Stomach smooth muscle (tissue), 2 donors: ENCODE results near the gene CDHR2.
"Not testable (repeated sequence)": the region's sequence is repeated elsewhere in the genome, so short reads cannot be mapped to it uniquely, and the experiment has no call there.

Experiments used
- H3K27ac ChIP-seq: one replicate; pipeline ENCODE4 v1.7.0; 2013; ENCODE audit warnings: mild to moderate bottlenecking, low read length, inconsistent platforms
- H3K27me3 ChIP-seq, 2 donors: one replicate each; pipeline ENCODE4 v1.7.0; 2013; ENCODE audit warnings: low read length in 2 of 2; ENCODE audit not compliant: insufficient read depth in 2 of 2, control insufficient read depth in 1 of 2
- H3K36me3 ChIP-seq, 2 donors: one replicate each; pipeline ENCODE4 v1.7.0; 2013; ENCODE audit warnings: low read length in 2 of 2; ENCODE audit not compliant: control insufficient read depth in 2 of 2, insufficient read depth in 2 of 2
- H3K4me1 ChIP-seq: one replicate; pipeline ENCODE4 v1.7.0; 2013; ENCODE audit warnings: low read length; ENCODE audit not compliant: control insufficient read depth, insufficient read depth
- H3K4me3 ChIP-seq, 2 donors: one replicate each; pipeline ENCODE4 v1.7.0; 2013; ENCODE audit warnings: low read length in 2 of 2
- H3K9ac ChIP-seq, 2 donors: one replicate each; pipeline ENCODE4 v1.7.0; 2013; ENCODE audit warnings: low read length in 2 of 2, mild to moderate bottlenecking in 1 of 2
- H3K9me3 ChIP-seq, 2 donors: one replicate each; pipeline ENCODE4 v1.7.0; 2013; ENCODE audit warnings: low read length in 2 of 2; ENCODE audit not compliant: control insufficient read depth in 2 of 2
- donor health status: healthy.
- donor health status: Pancreatic carcinoma.

The CDHR2 gene

DNA sequence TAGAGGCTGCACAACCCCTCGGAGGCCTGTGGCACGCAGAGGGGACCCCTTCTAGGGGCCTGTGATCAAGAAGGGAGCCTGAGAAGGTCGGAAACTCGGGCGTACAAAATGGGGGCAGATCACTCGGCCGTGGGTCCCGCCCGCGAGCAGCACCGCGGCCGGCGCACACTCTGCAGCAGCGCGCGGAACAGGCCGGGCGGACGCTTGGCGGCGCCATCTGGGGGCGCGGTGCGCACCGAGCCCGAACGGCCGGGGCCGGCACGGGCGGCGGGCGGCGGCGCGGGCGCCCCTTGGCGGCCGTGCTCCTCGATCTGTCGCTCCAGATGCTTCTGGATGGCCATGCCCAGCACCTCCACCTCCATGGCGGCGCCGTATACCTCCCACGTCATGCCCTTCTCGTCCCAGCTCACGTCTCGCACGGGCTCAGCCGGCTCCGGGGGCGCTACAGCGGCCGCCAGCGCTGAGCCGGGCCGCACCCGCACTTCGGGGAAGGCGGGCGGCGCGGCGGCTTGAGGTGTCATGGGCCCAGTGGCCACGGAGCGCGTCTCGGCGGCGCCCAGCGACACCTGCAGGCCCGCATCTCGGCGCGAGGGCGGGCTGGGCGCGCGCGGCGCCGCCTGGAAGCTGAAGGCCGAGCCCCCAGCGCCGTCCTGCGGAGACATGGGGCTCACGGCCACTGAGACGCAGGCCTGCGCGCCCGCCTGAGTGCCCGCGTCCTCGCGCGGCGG is 47.7 kb downstream of the CDHR2 start:
- Histone ChIP-seq H3K27me3 (peaks cover 12% of the 10 kb centered on the region in 2 donors), H3K4me3 (peak overlapping the region; percentile 25 to 61), H3K36me3 (no peaks in the 10 kb centered on the region), H3K27ac (no peak overlapping the region), H3K4me1 (peaks cover 9% of the 10 kb centered on the region), H3K9ac (no peak overlapping the region), H3K9me3 (no peaks in the 10 kb centered on the region)

- Histone ChIP-seq H3K4me1 (peaks cover 9% of the 10 kb centered on the region), H3K4me3 (peak overlapping the region in 1 of 2 donors; percentile 61), H3K36me3 (no peaks in the 10 kb centered on the region), H3K27me3 (peaks cover 12% of the 10 kb centered on the region in 2 donors), H3K9me3 (no peaks in the 10 kb centered on the region), H3K9ac (no peak overlapping the region), H3K27ac (no peak overlapping the region)
Observed at GRCh38 chr5:176597417-176598389, 48.6 kb downstream of the CDHR2 start.

DNA sequence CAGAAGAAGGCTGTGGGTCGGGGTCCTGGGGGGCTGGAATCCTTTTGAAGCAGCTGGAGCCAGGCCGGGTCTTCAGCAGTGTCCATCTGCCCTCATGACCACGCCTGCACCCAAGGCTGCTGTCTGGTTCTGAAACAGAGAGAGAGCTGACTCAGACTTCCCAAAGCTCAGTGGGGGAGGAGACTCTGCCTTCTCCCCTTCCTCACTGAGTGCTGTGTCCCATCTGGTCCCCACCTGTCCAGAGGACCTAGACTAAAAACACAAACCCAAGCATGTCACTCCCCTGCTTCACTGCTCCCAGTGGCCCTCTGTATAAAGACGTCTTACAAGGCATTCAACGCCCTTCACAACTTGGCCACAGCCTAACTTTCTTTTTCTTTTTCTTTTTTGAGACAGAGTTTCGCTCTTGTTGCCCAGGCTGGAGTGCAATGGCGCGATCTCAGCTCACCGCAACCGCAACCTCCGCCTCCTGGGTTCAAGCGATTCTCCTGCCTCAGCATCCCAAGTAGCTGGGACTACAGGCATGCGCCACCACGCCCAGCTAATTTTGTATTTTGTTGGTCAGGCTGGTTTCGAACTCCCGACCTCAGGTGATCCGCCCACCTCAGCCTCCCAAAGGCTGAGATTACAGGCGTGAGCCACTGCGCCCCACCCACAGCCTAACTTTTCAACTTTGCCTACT is 50.7 kb downstream of the CDHR2 start:
- H3K9me3 ChIP-seq, H3K4me3 ChIP-seq, H3K27ac ChIP-seq, H3K27me3 ChIP-seq, H3K9ac ChIP-seq, H3K4me1 ChIP-seq, H3K36me3 ChIP-seq: not testable (repeated sequence)

DNA sequence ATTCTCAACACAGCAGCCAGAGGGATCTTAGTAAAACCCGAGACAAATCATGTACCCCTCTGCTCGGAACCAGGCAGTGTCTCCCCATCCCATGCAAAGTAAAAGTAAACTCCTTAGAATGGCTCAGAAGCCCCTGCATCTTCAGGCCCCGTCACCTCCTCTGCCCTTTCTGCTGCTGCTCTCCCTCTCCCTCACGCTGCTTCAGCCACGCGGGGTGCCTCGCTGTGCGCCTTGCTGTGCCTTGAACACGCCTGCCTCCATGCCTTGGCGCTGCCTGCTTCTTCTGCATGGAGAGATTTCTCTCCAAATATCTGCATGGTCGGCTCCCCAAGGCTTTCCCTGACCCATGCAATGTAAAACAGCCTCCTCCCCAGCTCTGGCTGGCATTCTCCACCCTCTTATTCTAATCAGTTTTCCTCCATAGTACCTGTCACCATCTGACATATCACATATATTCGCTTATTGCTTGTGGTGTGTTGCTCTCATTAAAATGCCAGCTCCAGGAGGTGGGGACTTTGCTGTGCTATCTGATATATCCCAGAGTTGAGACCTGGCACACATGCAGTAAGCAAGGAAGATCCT is 52.9 kb downstream of the CDHR2 start:
- H3K4me3 ChIP-seq, result no peak overlapping the region
- H3K27me3 ChIP-seq, result peaks cover 2% of the 10 kb centered on the region in 2 donors
- H3K36me3 ChIP-seq, result no peaks in the 10 kb centered on the region
- H3K4me1 ChIP-seq, result peaks cover 4% of the 10 kb centered on the region
- H3K27ac ChIP-seq, result no peak overlapping the region
- no peaks in the 10 kb centered on the region for H3K9me3 ChIP-seq
- H3K9ac ChIP-seq, result no peak overlapping the region

GRCh38 chr5:176603091-176603490 is 53.9 kb downstream of the CDHR2 start:
- H3K27ac ChIP-seq, result no peak overlapping the region
- H3K36me3 ChIP-seq, result no peaks in the 10 kb centered on the region
- H3K4me1 ChIP-seq, result no peaks in the 10 kb centered on the region
- H3K9ac ChIP-seq, result no peak overlapping the region
- H3K4me3 ChIP-seq, result no peak overlapping the region
- no peaks in the 10 kb centered on the region for H3K9me3 ChIP-seq
- H3K27me3 ChIP-seq, result peaks cover 0 to 2% of the 10 kb centered on the region in 2 donors

- Histone ChIP-seq H3K27ac (no peak overlapping the region), H3K27me3 (peaks cover 4 to 11% of the 10 kb centered on the region in 2 donors), H3K9me3 (no peaks in the 10 kb centered on the region), H3K4me1 (peaks cover 6% of the 10 kb centered on the region), H3K9ac (no peak overlapping the region), H3K4me3 (no peak overlapping the region), H3K36me3 (no peaks in the 10 kb centered on the region)
Observed at GRCh38 chr5:176606032-176606431, 56.9 kb downstream of the CDHR2 start.

GRCh38 chr5:176606875-176607274 is 57.7 kb downstream of the CDHR2 start:
- Histone ChIP-seq H3K9ac (no peak overlapping the region), H3K9me3 (no peaks in the 10 kb centered on the region), H3K4me1 (peaks cover 6% of the 10 kb centered on the region), H3K27me3 (peaks cover 4 to 11% of the 10 kb centered on the region in 2 donors), H3K27ac (no peak overlapping the region), H3K36me3 (no peaks in the 10 kb centered on the region), H3K4me3 (no peak overlapping the region)

- H3K27ac ChIP-seq, result no peak overlapping the region
- H3K9ac ChIP-seq, result no peak overlapping the region
- peaks cover 7 to 14% of the 10 kb centered on the region in 2 donors for H3K27me3 ChIP-seq
- no peak overlapping the region for H3K4me3 ChIP-seq
- peaks cover 6% of the 10 kb centered on the region for H3K4me1 ChIP-seq
- H3K9me3 ChIP-seq, result no peaks in the 10 kb centered on the region
- no peaks in the 10 kb centered on the region for H3K36me3 ChIP-seq
Observed at GRCh38 chr5:176608142-176608705, 59.1 kb downstream of the CDHR2 start.

DNA sequence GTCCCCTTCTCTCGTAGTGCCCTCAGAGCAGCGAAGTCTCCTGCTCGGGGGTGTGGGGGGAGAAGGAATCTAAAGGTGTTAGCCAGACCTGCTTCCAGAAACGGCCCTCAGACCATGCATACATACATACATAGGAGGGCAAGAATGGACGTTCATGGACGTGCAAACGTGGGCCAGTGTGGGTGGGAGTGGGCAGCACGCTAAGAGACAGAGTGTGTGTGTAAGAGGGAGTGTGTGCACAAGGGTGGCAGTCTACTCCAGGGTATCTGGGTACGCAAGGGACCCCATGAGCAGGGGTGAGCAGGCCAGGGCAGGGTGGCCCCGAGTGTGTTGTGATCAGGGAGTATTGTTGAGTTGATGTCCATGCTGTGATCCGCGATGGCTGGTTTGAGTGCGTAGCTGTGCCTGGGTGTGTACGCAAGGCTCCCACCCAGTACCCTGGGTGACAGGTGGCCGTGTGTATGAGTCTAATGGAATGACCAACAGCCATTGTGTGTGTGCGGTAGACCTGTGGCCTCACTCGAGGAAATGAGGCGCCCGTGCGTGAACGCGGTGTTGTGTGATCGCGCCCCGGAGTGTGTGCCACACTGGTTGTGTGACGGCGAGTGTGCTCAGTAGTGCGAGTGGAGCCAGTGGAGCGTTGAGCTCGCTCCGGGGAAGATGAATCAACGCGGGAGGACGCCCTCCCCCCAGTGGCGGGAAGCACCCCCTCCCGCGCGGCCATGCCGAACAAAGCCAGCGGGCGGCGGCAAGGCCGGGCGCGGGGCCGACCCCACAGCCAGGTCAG is 60.0 kb downstream of the CDHR2 start:
- H3K9ac ChIP-seq, result no peak overlapping the region
- peak overlapping the region; percentile 23 to 52 for H3K4me3 ChIP-seq
- no peak overlapping the region for H3K27ac ChIP-seq
- H3K36me3 ChIP-seq, result no peaks in the 10 kb centered on the region
- H3K4me1 ChIP-seq, result peaks cover 9% of the 10 kb centered on the region
- H3K27me3 ChIP-seq, result peaks cover 7 to 14% of the 10 kb centered on the region in 2 donors
- no peaks in the 10 kb centered on the region for H3K9me3 ChIP-seq
